Activated CD4-positive, alpha-beta T cell treated with anti-CD3 and anti-CD28 coated beads, Interleukin-2, amount 50 U/mL, for 48 hours (primary cell): ENCODE data around the gene TP73.

Experiments used
- DNase-seq, 2 experiments: peaks; one replicate each; pipeline ENCODE4 v3.0.0-alpha.2; 2020

Gene TP73

DNA sequence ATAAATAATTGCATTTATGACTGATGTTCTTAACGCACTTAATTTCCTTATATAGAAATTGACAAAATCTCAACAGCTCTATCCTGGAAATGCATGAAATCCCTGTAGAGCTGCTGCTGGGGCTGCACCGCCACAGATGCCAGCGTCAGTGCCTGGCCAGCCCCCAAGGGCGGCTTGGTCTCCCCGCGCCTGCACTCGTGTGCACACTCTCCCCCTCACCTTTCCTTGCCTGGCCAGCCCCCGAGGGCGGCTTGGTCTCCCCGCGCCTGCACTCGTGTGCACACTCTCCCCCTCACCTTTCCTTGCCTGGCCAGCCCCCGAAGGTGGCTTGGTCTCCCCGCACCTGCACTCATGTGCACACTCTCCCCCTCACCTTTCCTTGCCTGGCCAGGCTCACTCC, 16.2 kb upstream of the TP73 start:
- DNase-seq = no peak

GRCh38 chr1:3636531-3636930, 15.8 kb upstream of the TP73 start:
- DNase-seq = no peak

DNA sequence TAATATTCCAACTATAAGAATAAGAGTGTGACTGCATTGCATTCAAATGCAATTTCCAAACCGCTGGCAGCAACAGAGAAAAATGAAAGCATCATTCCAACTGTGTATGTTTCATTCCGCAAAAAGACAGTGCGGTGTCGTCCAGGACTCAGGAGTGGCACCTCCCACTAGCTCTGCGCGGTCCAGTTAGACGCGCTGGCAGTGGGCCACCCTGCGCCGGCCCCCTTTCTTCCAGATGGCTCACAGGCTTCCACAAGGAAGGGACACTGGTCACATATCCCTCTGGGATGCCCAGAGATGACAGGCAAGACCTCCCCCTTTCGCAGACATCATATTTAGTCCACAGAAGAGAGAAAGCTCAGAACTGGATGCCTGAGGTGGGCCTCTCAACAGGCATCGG, 14.3 kb upstream of the TP73 start:
- DNase-seq = no peak

GRCh38 chr1:3638676-3639075, 13.6 kb upstream of the TP73 start:
- DNase-seq = no peak

GRCh38 chr1:3639397-3639911, 12.9 kb upstream of the TP73 start:
- DNase-seq = no peak

- no peak for DNase-seq
These were observed 12.0 kb upstream of the TP73 start for GRCh38 chr1:3640121-3640837.

GRCh38 chr1:3641046-3641760, 11.1 kb upstream of the TP73 start:
- DNase-seq = no peak

GRCh38 chr1:3641816-3642215, 10.5 kb upstream of the TP73 start:
- DNase-seq = no peak

GRCh38 chr1:3642919-3643675, 9.2 kb upstream of the TP73 start:
- DNase-seq = no peak

DNA sequence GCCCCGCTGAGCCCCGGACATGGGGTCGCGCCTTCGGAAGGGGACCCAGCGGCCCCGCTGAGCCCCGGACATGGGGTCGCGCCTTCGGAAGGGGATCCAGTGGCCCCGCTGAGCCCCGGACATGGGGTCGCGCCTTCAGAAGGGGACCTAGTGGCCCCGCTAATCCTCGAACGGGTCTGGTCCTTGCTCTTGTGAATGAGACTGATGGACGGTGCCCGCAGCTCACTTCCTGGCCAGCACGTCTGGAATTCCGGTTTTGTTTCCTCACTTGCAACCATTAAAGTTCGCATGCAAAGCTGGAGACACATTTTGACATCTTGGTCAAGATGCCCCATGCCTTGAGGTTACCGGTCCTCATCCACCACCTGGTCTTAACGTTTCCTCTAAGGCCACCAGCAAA, 8.0 kb upstream of the TP73 start:
- DNase-seq = no peak

GRCh38 chr1:3645247-3645646, 7.1 kb upstream of the TP73 start:
- no peak for DNase-seq

GRCh38 chr1:3645666-3646355, 6.5 kb upstream of the TP73 start:
- DNase-seq = no peak

GRCh38 chr1:3646596-3646995, 5.7 kb upstream of the TP73 start:
- no peak for DNase-seq

DNA sequence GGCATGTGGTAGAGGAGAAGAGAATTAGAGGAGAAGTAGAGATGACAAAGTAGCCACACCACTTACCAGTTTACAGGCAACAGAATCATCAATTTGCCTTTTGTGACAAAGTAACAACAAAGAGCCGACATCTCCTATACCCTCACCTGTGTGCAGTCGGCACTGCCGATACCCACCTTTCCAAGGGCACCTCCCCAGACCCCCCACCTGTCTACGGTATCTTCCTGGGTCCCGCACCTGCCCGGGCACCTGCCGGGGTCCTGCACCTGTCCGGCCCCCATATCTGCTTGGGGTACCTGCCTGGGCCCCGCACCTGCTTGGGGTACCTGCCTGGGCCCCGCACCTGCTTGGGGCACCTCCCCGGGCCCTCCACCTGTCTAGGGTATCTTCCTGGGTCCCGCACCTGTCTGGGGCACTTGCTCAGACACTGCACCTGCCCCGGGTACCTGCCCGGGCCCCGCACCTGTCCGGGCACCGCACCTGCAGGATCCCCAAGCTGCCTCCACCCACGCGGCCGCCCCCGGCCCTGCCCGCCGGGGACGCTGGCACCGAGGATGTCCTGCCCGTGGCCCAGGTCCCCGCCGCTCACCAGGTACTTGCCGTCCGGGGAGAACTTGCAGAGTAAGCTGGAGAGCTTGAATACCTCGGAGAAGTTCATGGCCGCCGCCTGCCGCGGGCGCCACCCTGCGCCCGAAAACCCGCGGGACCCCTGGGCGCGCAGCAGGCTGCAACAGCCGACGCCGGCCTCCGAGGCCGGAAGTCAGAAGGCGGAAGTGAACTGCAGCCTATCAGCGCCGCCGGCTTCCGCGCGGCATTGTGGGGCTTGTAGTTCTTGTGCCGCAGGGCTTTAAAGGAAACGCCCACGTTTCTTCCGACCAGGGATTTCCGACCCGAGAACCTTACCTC, 2.7 kb upstream of the TP73 start, which contains the start of gene WRAP73:
TSS of gene WRAP73 (minus strand) at position 762 of the 906 bp plus-strand sequence. CDS start at position 658, 104 bp downstream.
- peak; percentile 89 to 91 for DNase-seq

DNA sequence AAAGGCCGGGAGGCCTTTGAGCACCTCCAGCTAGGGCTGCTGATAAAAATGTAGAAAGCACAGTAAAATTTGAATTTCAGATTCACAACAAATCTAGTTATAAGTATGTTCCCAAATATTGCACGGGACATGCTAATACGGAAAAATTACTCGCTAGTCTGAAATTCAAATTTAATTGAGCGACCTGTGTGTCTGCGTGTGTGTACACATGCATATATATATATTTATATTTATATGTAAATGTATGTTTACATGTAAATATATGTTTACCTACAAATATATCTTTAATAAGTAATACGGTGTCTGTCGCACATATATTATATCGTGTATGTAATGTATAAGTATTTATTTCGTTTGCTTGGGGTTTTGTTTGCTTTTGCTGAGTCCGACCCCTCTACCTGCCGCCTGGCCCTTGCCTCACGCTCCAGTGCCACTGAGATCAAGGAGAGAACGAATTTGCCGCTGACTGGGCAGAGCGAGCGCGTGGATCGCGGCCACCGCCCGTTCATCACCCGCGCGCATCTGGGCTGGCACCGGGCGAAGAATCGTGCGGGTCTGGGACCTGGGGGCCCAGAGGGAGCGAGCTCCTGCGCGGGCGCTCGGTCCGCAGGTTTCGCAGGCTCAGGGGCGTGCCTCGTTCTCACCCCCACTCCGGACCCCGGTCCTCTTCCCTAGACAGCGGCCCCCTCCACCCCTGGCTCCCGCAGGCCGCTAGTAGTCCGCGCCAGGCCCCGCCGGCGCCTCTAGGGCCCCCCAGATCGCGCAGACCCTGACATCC, 1.9 kb upstream of the TP73 start:
- no peak for DNase-seq

DNA sequence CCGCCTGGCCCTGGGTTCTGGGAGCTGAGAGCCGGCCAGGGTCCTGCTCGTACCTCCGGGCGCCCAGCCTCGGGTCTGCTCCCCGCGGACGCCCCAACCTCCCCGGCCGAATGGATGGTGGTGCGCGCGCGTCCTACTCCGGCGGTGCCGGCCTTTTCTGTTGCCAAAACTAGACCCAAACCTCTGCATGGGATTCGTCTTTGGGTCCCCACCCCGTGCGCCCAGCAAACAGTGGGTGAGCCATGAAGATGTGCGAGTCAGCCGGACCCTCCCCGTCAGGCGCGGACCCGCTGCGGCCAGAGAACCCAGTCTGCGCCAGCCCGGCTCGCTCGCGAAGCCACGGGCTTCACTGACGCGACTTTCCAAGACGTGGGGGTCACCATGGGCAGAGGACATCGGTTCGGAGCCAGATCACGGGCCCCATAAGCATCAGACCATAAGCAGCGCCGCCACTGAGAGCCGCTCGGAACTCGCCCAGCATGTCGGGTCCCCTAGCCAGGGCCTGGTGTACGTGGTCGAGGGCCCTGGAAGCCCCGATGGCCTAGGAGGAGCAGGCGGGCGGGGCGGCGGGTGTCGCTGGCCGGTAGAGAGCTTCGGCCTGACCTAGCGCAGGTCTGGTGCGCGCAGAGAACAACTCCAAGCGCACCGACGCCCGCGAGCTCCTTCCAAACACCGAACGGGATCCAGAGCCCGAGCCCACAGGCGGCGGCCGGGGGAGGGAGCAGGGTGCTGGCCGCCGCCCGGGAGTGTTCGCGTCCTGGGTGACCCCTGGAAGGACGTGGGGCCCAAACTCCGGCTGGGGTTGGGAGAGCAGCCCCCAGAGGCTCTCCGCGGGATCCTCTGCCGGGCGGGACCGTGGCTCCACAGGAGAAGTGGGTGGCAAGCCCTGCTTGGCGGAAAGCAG, 1.0 kb upstream of the TP73 start:
- DNase-seq = no peak

- peak in 1 of 2 experiments; percentile 10 for DNase-seq
These were observed 401 bp downstream of the TP73 start for GRCh38 chr1:3652548-3653285.

GRCh38 chr1:3653286-3653618, 936 bp downstream of the TP73 start:
- DNase-seq = no peak
